Measurements from ENCODE around the gene PIAS2. TPM values are rescaled to one million over a fixed set of nuclear protein-coding genes. Genes with fewer than 3 reads are reported as not detected.

The PIAS2 gene
- total and polyA plus RNA-seq, 9 of the 15 experiments (the other 6 are each of a cell fraction or from before 2014, with no cell fraction given): 2.9 to 23.9 (median 12.0) TPM

DNA sequence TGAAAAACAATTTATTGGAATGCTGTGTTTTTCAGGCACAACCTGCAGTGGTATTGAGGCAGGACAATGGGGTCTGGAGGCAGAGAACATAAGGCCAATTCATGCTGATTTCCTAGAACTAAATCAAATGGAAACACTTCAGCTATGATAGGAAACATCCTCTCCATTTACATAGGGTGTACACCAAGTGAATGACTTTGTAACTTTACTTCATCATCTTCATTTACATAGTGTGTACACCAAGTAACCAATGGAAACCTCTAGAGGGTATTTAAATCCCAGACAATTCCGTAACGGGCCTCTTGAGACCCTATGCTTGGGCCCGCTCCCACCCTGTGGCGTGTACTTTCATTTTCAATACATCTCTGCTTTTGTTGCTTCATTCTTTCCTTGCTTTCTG is 128.2 kb downstream of the PIAS2 start:
- H3K4me1 ChIP-seq (replicated peaks in 1 of 2; ENCODE audit: control insufficient read depth in 2 of 2, insufficient read depth in 2 of 2, low read length in 2 of 2): no peaks in the 10 kb centered on the region
- no peak overlapping the region for H3K27ac ChIP-seq (ENCODE audit: extremely low read depth, low read depth, low read length)
- WGBS (ENCODE audit: insufficient coverage, low coverage, missing lambda C conversion rate): 82% methylated on average over 4 of the region's 4 CpGs
- ChIA-PET POLR2A (no interaction called here), CTCF (ENCODE audit: low intra/inter-chr PET ratio) (no interaction called here)
- no peaks in the 10 kb centered on the region for H4K20me1 ChIP-seq (replicated peaks; ENCODE audit: control insufficient read depth, insufficient read depth, low read length)
- no peak overlapping the region for H3K4me2 ChIP-seq (ENCODE audit: insufficient read depth, low read length)
- H3K36me3 ChIP-seq (ENCODE audit: control insufficient read depth, insufficient read depth, low read length): no peaks in the 10 kb centered on the region
- no peaks in the 10 kb centered on the region for H3K27me3 ChIP-seq (ENCODE audit: control insufficient read depth in 2 of 2, insufficient read depth in 2 of 2, low read length in 2 of 2)
- H3K9ac ChIP-seq (ENCODE audit: insufficient read depth in 1 of 2, low read depth in 2 of 2, low read length in 2 of 2): no peak overlapping the region
- intact Hi-C loops (cut with micrococcal nuclease) (no loop called here), in situ Hi-C loops (cut with MboI) (no loop called here)
- no peak overlapping the region for H2AFZ ChIP-seq (ENCODE audit: low read depth, low read length)
- BruUV-seq (replicated peaks): no TSS peak
- no peak overlapping the region for H3K4me3 ChIP-seq
- no peaks in the 10 kb centered on the region for H3K9me1 ChIP-seq (ENCODE audit: control insufficient read depth, insufficient read depth, low read length)
- ATAC-seq (no peak), FAIRE-seq (no peak), DNase-seq (ENCODE audit: extremely low read depth in 1 of 4, low spot score in 3 of 4) (no peak)
- H3K9me3 ChIP-seq (replicated peaks; ENCODE audit: control insufficient read depth, insufficient read depth, low read depth, low read length): no peaks in the 10 kb centered on the region
- TF ChIP-seq RBM17 (IDR thresholded peaks at IDR 0.05; ENCODE audit: borderline replicate concordance, low read depth, low read length) (no peak), MBD2 (IDR thresholded peaks at IDR 0.05; ENCODE audit: borderline replicate concordance, low read depth) (no peak), KDM5B (IDR thresholded peaks at IDR 0.05; ENCODE audit: insufficient replicate concordance, low read depth, low read length) (no peak), IFI16 (CRISPR knock-in tag; IDR thresholded peaks at IDR 0.05) (no peak), TARDBP (IDR thresholded peaks at IDR 0.05) (no peak), OTX1 (CRISPR knock-in tag; IDR thresholded peaks at IDR 0.05) (no peak), JUNB (CRISPR knock-in tag; conservative IDR thresholded peaks at IDR 0.05) (no peak)
- TF ChIP-seq, protein P1, sequence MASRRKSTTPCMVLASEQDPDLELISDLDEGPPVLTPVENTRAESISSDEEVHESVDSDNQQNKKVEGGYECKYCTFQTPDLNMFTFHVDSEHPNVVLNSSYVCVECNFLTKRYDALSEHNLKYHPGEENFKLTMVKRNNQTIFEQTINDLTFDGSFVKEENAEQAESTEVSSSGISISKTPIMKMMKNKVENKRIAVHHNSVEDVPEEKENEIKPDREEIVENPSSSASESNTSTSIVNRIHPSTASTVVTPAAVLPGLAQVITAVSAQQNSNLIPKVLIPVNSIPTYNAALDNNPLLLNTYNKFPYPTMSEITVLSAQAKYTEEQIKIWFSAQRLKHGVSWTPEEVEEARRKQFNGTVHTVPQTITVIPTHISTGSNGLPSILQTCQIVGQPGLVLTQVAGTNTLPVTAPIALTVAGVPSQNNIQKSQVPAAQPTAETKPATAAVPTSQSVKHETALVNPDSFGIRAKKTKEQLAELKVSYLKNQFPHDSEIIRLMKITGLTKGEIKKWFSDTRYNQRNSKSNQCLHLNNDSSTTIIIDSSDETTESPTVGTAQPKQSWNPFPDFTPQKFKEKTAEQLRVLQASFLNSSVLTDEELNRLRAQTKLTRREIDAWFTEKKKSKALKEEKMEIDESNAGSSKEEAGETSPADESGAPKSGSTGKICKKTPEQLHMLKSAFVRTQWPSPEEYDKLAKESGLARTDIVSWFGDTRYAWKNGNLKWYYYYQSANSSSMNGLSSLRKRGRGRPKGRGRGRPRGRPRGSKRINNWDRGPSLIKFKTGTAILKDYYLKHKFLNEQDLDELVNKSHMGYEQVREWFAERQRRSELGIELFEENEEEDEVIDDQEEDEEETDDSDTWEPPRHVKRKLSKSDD (conservative IDR thresholded peaks at IDR 0.05; ENCODE audit: low read length): no peak
- TF ChIP-seq, protein P2, sequence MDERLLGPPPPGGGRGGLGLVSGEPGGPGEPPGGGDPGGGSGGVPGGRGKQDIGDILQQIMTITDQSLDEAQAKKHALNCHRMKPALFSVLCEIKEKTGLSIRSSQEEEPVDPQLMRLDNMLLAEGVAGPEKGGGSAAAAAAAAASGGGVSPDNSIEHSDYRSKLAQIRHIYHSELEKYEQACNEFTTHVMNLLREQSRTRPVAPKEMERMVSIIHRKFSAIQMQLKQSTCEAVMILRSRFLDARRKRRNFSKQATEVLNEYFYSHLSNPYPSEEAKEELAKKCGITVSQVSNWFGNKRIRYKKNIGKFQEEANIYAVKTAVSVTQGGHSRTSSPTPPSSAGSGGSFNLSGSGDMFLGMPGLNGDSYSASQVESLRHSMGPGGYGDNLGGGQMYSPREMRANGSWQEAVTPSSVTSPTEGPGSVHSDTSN (CRISPR knock-in tag; IDR thresholded peaks at IDR 0.05; ENCODE audit: low read depth): no peak
- TF ChIP-seq, protein P2 (tag; conservative IDR thresholded peaks at IDR 0.05; ENCODE audit: low read depth): no peak
- TF ChIP-seq, protein P3, sequence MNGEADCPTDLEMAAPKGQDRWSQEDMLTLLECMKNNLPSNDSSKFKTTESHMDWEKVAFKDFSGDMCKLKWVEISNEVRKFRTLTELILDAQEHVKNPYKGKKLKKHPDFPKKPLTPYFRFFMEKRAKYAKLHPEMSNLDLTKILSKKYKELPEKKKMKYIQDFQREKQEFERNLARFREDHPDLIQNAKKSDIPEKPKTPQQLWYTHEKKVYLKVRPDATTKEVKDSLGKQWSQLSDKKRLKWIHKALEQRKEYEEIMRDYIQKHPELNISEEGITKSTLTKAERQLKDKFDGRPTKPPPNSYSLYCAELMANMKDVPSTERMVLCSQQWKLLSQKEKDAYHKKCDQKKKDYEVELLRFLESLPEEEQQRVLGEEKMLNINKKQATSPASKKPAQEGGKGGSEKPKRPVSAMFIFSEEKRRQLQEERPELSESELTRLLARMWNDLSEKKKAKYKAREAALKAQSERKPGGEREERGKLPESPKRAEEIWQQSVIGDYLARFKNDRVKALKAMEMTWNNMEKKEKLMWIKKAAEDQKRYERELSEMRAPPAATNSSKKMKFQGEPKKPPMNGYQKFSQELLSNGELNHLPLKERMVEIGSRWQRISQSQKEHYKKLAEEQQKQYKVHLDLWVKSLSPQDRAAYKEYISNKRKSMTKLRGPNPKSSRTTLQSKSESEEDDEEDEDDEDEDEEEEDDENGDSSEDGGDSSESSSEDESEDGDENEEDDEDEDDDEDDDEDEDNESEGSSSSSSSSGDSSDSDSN (IDR thresholded peaks at IDR 0.05; ENCODE audit: borderline replicate concordance in 1 of 2, low read depth in 2 of 2, low read length in 2 of 2): no peak
- no peaks in the 10 kb centered on the region for H3K79me2 ChIP-seq (ENCODE audit: control insufficient read depth, insufficient read depth, low read length)
